ENCODE data around the gene KRT72.

- TF ChIP-seq POLR2A (IDR thresholded peaks at IDR 0.05; ENCODE audit: low read length) = no peak
- no peak for TF ChIP-seq GATA1 (IDR thresholded peaks at IDR 0.05; ENCODE audit: low read depth, low read length)
Observed at GRCh38 chr12:52630599-52631200, 29.4 kb upstream of the KRT72 start.
